Hepatocyte (in vitro differentiated cells): ENCODE results near the gene NAT10. TPM values are rescaled to one million over a fixed set of nuclear protein-coding genes. Genes with fewer than 3 reads are reported as not detected.

Experiments
- DNase-seq: peaks from one replicate; pipeline ENCODE4 v3.0.0-alpha.2; 2016; ENCODE audit warnings: low spot score
- H2AFZ ChIP-seq: fragments of 200-600 bp; sonication (generic); 2 replicates; pipeline ENCODE4 v1.6.0; 2016; ENCODE audit warnings: antibody characterized with exemption, mild to moderate bottlenecking
- H3K27ac ChIP-seq: fragments of 200-600 bp; sonication (generic); 2 replicates; pipeline ENCODE4 v1.5.1; 2016; ENCODE audit warnings: mild to moderate bottlenecking
- H3K27me3 ChIP-seq: fragments of 200-600 bp; sonication (generic); 2 replicates; pipeline ENCODE4 v1.6.1; 2016
- H3K36me3 ChIP-seq: fragments of 200-600 bp; sonication (generic); replicated peaks from 2 replicates; pipeline ENCODE4 v1.5.1; 2016; ENCODE audit warnings: low read depth; ENCODE audit not compliant: insufficient read depth
- H3K4me1 ChIP-seq: fragments of 200-600 bp; sonication (generic); 2 replicates; pipeline ENCODE4 v1.5.1; 2016; ENCODE audit warnings: mild to moderate bottlenecking, moderate library complexity; ENCODE audit not compliant: insufficient read depth
- H3K4me2 ChIP-seq: fragments of 200-600 bp; sonication (generic); 2 replicates; pipeline ENCODE4 v1.6.0; 2016
- H3K4me3 ChIP-seq: fragments of 200-600 bp; sonication (generic); 2 replicates; pipeline ENCODE4 v1.5.1; 2016; ENCODE audit warnings: mild to moderate bottlenecking
- H3K79me2 ChIP-seq: fragments of 200-600 bp; sonication (generic); 2 replicates; pipeline ENCODE4 v1.6.0; 2017; ENCODE audit warnings: mild to moderate bottlenecking
- H3K9me2 ChIP-seq: fragments of 200-600 bp; sonication (generic); replicated peaks from 2 replicates; pipeline ENCODE4 v1.6.0; 2017; ENCODE audit warnings: mild to moderate bottlenecking; ENCODE audit not compliant: insufficient read depth
- H3K9me3 ChIP-seq: fragments of 200-600 bp; sonication (generic); 2 replicates; pipeline ENCODE4 v1.5.1; 2016; ENCODE audit warnings: low read depth, mild to moderate bottlenecking
- H4K20me1 ChIP-seq: fragments of 200-600 bp; sonication (generic); 2 replicates; pipeline ENCODE4 v1.6.0; 2016; ENCODE audit warnings: mild to moderate bottlenecking; ENCODE audit not compliant: insufficient read depth, poor library complexity, severe bottlenecking
- CTCF ChIP-seq: fragments of 200-600 bp; sonication (generic); IDR thresholded peaks from 2 replicates; pipeline ENCODE4 v1.5.1; 2016; ENCODE audit warnings: antibody characterized with exemption, mild to moderate bottlenecking; ENCODE audit not compliant: poor library complexity
- EZH2 ChIP-seq: fragments of 200-600 bp; sonication (generic); IDR thresholded peaks from 2 replicates; pipeline ENCODE4 v1.6.1; 2016; ENCODE audit warnings: antibody characterized with exemption, mild to moderate bottlenecking, borderline replicate concordance
- EZH2phosphoT487 ChIP-seq: fragments of 200-600 bp; sonication (generic); IDR thresholded peaks from one replicate; pipeline ENCODE4 v1.6.1; 2018; ENCODE audit warnings: antibody characterized with exemption, mild to moderate bottlenecking, low read depth, moderate library complexity; ENCODE audit not compliant: unreplicated experiment, severe bottlenecking
- WGBS: methylation state at CpG from one replicate; pipeline ENCODE4 v1.1.6; 2016; ENCODE audit warnings: low lambda C conversion rate; ENCODE audit errors: missing lambda C conversion rate; 5-methylcytosine and 5-hydroxymethylcytosine counted together
- polyA plus RNA-seq: library from polyadenylated mRNA; unstranded; fragments of >200 nt; fragmentation: Nextera tagmentation; extraction: Ambion mirVana; gene quantifications from 2 replicates; pipeline ENCODE4 v1.2.1, GENCODE V29; 2016
- total RNA-seq: library from RNA; depleted of rRNA; stranded (reverse); fragments of >200 nt; gene quantifications from 2 replicates; pipeline ENCODE4 v1.2.3, GENCODE V29; 2014

Gene NAT10
- total and polyA plus RNA-seq, 2 experiments from 2014 or later = 18.3 to 20.5 TPM

- Histone ChIP-seq H3K79me2 (no peaks in the 10 kb centered on the region), H3K9me2 (no peaks in the 10 kb centered on the region), H3K4me1 (peaks cover 26% of the 10 kb centered on the region), H3K4me3 (no peak overlapping the region), H3K36me3 (no peaks in the 10 kb centered on the region), H3K27me3 (no peaks in the 10 kb centered on the region), H3K4me2 (no peak overlapping the region), H2AFZ (no peak overlapping the region), H3K9me3 (no peaks in the 10 kb centered on the region), H4K20me1 (no peaks in the 10 kb centered on the region), H3K27ac (no peak overlapping the region)
- TF ChIP-seq EZH2 (no peak), EZH2phosphoT487 (no peak), CTCF (no peak)
- no peak for DNase-seq
- 86% methylated on average over 9 of the region's 9 CpGs for WGBS
Observed at GRCh38 chr11:34189191-34189590, 83.8 kb downstream of the NAT10 start.

- Histone ChIP-seq H3K79me2 (no peaks in the 10 kb centered on the region), H3K4me2 (no peak overlapping the region), H3K4me3 (no peak overlapping the region), H3K36me3 (no peaks in the 10 kb centered on the region), H3K9me2 (no peaks in the 10 kb centered on the region), H3K27ac (no peak overlapping the region), H3K27me3 (no peaks in the 10 kb centered on the region), H2AFZ (no peak overlapping the region), H4K20me1 (no peaks in the 10 kb centered on the region), H3K4me1 (peaks cover 26% of the 10 kb centered on the region), H3K9me3 (no peaks in the 10 kb centered on the region)
- 94% methylated on average over 8 of the region's 8 CpGs for WGBS
- no peak for DNase-seq
- TF ChIP-seq EZH2phosphoT487 = no peak
- TF ChIP-seq CTCF = no peak
- no peak for TF ChIP-seq EZH2
Observed at GRCh38 chr11:34190192-34191139, 85.0 kb downstream of the NAT10 start.

GRCh38 chr11:34191578-34191977 lies 86.1 kb downstream of the NAT10 start:
- DNase-seq = no peak
- Histone ChIP-seq H3K9me2 (no peaks in the 10 kb centered on the region), H2AFZ (no peak overlapping the region), H3K27me3 (no peaks in the 10 kb centered on the region), H3K4me1 (peaks cover 16% of the 10 kb centered on the region), H3K79me2 (no peaks in the 10 kb centered on the region), H3K36me3 (no peaks in the 10 kb centered on the region), H3K4me2 (no peak overlapping the region), H3K9me3 (no peaks in the 10 kb centered on the region), H4K20me1 (no peaks in the 10 kb centered on the region), H3K27ac (no peak overlapping the region), H3K4me3 (no peak overlapping the region)
- WGBS = 90% methylated on average over 5 of the region's 5 CpGs
- TF ChIP-seq CTCF (no peak), EZH2 (no peak), EZH2phosphoT487 (no peak)
